Panc1 (cell line): Measurements from ENCODE around the gene IRGC.

ENCODE experiments used
- CTCF ChIP-seq: fragments of 450-650 bp; IDR thresholded peaks from 2 replicates; pipeline ENCODE4 v1.5.1; 2017; ENCODE audit warnings: mild to moderate bottlenecking
- SIN3A ChIP-seq: IDR thresholded peaks from 2 replicates; pipeline ENCODE4 v1.6.1; 2012; ENCODE audit warnings: low read depth, mild to moderate bottlenecking, low read length, moderate library complexity, borderline replicate concordance; ENCODE audit not compliant: insufficient read depth
- TF ChIP-seq, protein P1 (sequence below), 2 experiments: IDR thresholded peaks; 2 replicates each; pipeline ENCODE4 v1.6.1; 2011 to 2012; ENCODE audit warnings: low read depth in 2 of 2, control low read depth in 1 of 2, low read length in 1 of 2, mild to moderate bottlenecking in 1 of 2, moderate library complexity in 1 of 2; ENCODE audit not compliant: insufficient read depth in 1 of 2

DNA sequence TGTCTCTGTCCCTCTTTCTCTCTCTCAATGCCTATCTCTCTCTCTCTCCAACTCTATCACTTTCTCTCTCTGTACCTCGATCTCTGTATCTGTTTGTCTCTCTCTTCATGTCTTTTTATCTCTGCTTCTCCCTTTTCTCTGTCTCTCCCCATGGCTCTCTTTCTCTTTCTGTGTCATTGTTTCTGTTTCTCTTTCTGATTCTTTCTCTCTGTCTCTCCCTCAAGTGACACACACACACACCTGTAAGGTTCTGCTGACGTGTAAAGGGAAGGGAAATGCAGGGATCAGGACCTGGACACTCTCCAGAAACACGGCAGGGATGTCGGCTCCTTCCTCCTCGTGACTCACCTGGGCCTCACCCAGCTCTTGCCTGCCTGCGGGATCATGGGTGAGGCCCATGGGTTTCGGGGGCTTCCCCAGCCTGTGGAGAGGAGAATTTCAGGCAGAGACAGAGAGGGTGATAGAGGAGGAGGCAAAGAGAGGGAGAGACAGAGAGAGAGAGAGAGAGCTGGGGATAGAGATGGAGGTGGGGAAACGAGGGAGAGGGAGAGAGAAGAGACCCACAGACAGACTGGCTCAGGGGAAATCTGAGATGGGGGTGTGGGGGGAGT is 40.5 kb upstream of the IRGC start:
- no peak for TF ChIP-seq CTCF
- TF ChIP-seq SIN3A = no peak
- TF ChIP-seq, protein P1, sequence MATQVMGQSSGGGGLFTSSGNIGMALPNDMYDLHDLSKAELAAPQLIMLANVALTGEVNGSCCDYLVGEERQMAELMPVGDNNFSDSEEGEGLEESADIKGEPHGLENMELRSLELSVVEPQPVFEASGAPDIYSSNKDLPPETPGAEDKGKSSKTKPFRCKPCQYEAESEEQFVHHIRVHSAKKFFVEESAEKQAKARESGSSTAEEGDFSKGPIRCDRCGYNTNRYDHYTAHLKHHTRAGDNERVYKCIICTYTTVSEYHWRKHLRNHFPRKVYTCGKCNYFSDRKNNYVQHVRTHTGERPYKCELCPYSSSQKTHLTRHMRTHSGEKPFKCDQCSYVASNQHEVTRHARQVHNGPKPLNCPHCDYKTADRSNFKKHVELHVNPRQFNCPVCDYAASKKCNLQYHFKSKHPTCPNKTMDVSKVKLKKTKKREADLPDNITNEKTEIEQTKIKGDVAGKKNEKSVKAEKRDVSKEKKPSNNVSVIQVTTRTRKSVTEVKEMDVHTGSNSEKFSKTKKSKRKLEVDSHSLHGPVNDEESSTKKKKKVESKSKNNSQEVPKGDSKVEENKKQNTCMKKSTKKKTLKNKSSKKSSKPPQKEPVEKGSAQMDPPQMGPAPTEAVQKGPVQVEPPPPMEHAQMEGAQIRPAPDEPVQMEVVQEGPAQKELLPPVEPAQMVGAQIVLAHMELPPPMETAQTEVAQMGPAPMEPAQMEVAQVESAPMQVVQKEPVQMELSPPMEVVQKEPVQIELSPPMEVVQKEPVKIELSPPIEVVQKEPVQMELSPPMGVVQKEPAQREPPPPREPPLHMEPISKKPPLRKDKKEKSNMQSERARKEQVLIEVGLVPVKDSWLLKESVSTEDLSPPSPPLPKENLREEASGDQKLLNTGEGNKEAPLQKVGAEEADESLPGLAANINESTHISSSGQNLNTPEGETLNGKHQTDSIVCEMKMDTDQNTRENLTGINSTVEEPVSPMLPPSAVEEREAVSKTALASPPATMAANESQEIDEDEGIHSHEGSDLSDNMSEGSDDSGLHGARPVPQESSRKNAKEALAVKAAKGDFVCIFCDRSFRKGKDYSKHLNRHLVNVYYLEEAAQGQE (IDR thresholded peaks at IDR 0.05; ENCODE audit: insufficient read depth in 1 of 2, low read depth in 2 of 2, low read length in 1 of 2) = no peak
